Mucosa of descending colon (tissue), 3 donors: Measurements from ENCODE around the gene AGBL2. TPM values are rescaled to one million over a fixed set of nuclear protein-coding genes. Genes with fewer than 3 reads are reported as not detected.

Source experiments
- ATAC-seq: fragments of 200-7000 bp; cut with Tn5 transposase; one replicate; pipeline ENCODE4 v1.9.1; 2020; ENCODE audit warnings: mild to moderate bottlenecking, moderate library complexity
- DNase-seq, 3 donors: peaks; one replicate each; pipeline ENCODE4 v3.0.0-alpha.2; 2020
- H3K36me3 ChIP-seq: fragments of 200-600 bp; one replicate; pipeline ENCODE4 v1.8.0; 2021; ENCODE audit warnings: low read depth, mild to moderate bottlenecking
- H3K4me1 ChIP-seq: fragments of 200-600 bp; one replicate; pipeline ENCODE4 v1.8.0; 2021; ENCODE audit warnings: low read depth, mild to moderate bottlenecking
- H3K4me3 ChIP-seq: fragments of 200-600 bp; one replicate; pipeline ENCODE4 v1.8.0; 2021; ENCODE audit warnings: mild to moderate bottlenecking
- H3K9me3 ChIP-seq: fragments of 200-600 bp; one replicate; pipeline ENCODE4 v1.8.0; 2021; ENCODE audit warnings: mild to moderate bottlenecking
- intact Hi-C, 2 donors: fragments of 100-400 bp; cut with DNase I in 1 of 2; cut with micrococcal nuclease in 1 of 2; formaldehyde crosslinking; loops; one replicate each; pipeline versions ENCODE4 v1.11.0 to v1.11.1; 2022; cut with DNase I, micrococcal nuclease
- total RNA-seq, 3 donors: library from RNA; stranded (reverse); fragmentation: NEBNext Ultra II Directional in 2 of 3; extraction: Animal tissue kit (Norgen Biotek cat#: 25700) in 2 of 3; gene quantifications; one replicate each; pipeline versions ENCODE4 v1.2.1 to v1.2.4, GENCODE V29; 2021 to 2023
- TF ChIP-seq, protein P1 (sequence below): fragments of 200-600 bp; IDR thresholded peaks from one replicate; pipeline ENCODE4 v1.8.0; 2022; ENCODE audit warnings: antibody characterized with exemption, mild to moderate bottlenecking
- donor health status: DM: no; HTN: no; CAD: no; lungs with moderate emphysema.
- donor health status: DM: no; HTN: no; CAD: no.
- donor health status: DM: no; HTN: yes; CAD: no.

Gene AGBL2
- total RNA-seq, 3 donors from 2014 or later: 1.6 to 7.4 (median 3.1) TPM

DNA sequence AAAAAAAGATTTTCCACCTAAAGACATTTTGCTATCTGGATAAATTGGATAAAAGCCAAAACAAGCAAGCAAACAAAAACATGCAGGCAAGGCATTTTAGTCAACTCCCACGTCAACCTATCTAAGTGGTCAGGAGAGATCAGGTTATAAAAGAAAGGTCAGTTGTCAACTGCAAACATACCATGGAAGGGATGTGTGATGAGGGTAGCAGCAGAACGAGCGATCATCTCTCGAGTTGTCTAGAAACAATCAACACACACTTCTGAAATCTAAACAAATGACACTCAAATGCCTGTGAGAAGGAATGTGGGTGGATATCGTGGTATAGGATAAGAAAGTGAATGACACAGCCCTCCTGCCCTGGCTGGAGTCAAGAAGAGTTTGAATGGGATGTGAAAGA, 83.7 kb downstream of the AGBL2 start:
- peaks cover 2% of the 10 kb centered on the region for H3K36me3 ChIP-seq
- no peak for ATAC-seq

DNA sequence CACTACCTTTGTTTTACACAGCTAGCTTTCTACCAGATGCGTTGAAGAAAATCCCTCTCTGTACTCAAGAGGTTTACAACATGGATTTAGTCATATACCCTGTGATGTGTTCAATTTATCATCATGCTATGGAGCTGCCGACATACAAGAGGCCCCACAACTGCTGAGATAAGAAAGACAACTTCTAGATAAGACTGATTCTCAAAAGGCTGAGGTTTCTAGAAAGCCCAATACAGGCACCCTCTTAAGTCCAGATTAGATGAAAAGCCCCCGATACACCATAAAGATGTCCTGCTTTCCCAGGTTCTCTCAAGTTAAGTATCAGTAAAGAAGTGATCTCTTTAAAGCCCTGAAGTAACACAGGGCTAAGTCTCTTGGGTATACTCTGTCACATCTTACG, 87.1 kb downstream of the AGBL2 start:
- Histone ChIP-seq H3K9me3 (no peaks in the 10 kb centered on the region), H3K36me3 (peaks cover 13% of the 10 kb centered on the region), H3K4me1 (no peaks in the 10 kb centered on the region), H3K4me3 (no peak overlapping the region)
- DNase-seq: no peak
- no peak for ATAC-seq
- intact Hi-C loops: no loop called here
- TF ChIP-seq, protein P1, sequence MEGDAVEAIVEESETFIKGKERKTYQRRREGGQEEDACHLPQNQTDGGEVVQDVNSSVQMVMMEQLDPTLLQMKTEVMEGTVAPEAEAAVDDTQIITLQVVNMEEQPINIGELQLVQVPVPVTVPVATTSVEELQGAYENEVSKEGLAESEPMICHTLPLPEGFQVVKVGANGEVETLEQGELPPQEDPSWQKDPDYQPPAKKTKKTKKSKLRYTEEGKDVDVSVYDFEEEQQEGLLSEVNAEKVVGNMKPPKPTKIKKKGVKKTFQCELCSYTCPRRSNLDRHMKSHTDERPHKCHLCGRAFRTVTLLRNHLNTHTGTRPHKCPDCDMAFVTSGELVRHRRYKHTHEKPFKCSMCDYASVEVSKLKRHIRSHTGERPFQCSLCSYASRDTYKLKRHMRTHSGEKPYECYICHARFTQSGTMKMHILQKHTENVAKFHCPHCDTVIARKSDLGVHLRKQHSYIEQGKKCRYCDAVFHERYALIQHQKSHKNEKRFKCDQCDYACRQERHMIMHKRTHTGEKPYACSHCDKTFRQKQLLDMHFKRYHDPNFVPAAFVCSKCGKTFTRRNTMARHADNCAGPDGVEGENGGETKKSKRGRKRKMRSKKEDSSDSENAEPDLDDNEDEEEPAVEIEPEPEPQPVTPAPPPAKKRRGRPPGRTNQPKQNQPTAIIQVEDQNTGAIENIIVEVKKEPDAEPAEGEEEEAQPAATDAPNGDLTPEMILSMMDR: no peak

More for the DNA sequence above, 83.7 kb downstream of the AGBL2 start:
- intact Hi-C loops: no loop called here
- Histone ChIP-seq H3K9me3 (no peaks in the 10 kb centered on the region), H3K4me3 (no peak overlapping the region), H3K4me1 (no peaks in the 10 kb centered on the region)
- TF ChIP-seq, protein P1: no peak
- DNase-seq: no peak

DNA sequence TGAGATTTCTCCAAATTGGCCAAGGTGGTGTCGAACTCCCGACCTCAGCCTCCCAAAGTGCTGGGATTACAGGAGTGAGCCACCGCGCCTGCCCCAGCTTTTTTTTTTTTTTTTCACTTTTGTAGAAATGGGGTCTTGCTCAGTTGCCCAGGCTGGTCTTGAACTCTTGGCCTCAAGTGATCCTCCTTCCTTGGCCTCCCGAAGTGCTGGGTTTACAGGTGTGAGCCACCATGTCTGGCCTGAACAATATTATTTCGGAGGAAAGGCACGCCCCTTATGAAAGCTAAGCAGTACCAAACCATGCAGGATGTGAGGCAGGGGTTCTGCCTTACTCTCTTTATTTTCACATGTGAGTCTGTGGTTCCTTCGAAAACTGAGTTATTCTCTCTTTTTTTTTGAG, 88.9 kb downstream of the AGBL2 start:
- TF ChIP-seq, protein P1: no peak
- Histone ChIP-seq H3K4me1 (no peaks in the 10 kb centered on the region), H3K36me3 (peaks cover 13% of the 10 kb centered on the region), H3K4me3 (no peak overlapping the region), H3K9me3 (no peaks in the 10 kb centered on the region)
- ATAC-seq: no peak
- DNase-seq: no peak
- intact Hi-C loops: no loop called here

DNA sequence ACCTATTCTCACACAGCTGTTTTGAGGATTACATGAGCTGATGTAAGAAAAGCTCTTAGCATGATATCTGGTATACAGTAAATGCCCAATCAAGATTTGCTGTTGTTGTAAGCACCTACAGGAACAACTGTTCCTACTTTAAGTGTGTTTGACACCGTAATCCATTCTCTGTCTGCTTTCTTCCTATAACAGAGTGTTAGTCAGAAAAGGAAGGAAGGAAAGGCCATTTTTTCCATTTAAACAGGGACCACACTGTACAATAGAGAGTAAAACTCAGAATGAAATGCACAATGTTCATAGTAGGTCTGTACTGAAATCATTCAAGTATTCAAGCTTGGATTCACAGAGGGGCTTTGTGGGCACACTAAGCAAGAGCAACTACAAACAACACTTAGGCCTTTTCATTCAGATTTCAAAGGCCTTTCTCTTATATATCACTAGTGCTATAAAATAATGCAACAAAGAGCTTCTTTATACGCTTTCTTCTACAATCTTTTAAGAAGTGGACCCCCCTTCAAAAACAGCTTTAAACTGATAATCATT, 94.3 kb downstream of the AGBL2 start:
- H3K9me3 ChIP-seq: no peaks in the 10 kb centered on the region
- H3K36me3 ChIP-seq: peaks cover 10% of the 10 kb centered on the region
- DNase-seq (no peak), ATAC-seq (no peak)
- TF ChIP-seq, protein P1: no peak
- no peak overlapping the region for H3K4me3 ChIP-seq
- intact Hi-C loops: no loop called here
- H3K4me1 ChIP-seq: no peaks in the 10 kb centered on the region

DNA sequence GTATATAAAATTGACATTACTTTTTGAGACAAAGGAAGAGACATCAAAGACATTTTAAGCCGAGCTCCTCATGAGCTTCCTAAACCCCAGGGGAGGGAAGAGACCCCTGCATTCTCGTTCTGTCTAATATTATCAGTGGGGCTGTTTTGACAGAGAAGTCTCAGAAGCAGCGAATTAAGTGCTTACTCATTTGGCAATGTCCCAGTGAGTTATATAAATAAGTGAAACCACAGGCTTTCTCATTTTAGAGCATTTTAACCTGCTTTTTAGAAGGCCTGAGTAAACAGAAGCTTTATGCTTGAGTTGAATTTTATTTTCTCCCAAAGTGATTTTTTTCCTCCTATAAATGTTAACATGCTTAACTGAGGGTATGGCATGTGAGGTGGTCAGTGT, 97.8 kb downstream of the AGBL2 start:
- no peaks in the 10 kb centered on the region for H3K4me1 ChIP-seq
- TF ChIP-seq, protein P1: no peak
- DNase-seq (no peak), ATAC-seq (no peak)
- H3K4me3 ChIP-seq: no peak overlapping the region
- intact Hi-C loops: no loop called here
- no peaks in the 10 kb centered on the region for H3K9me3 ChIP-seq
- no peaks in the 10 kb centered on the region for H3K36me3 ChIP-seq
